Chondrocyte (in vitro differentiated cells): ENCODE data around the gene KANSL3. TPM values are rescaled to one million over a fixed set of nuclear protein-coding genes. Genes with fewer than 3 reads are reported as not detected.

Experiments
- DNase-seq: peaks from one replicate; pipeline ENCODE4 v3.0.0; 2021; ENCODE audit warnings: mixed read lengths, low spot score
- H3K27ac Mint-ChIP-seq: one replicate; pipeline ENCODE4 v1.8.0; 2021; ENCODE audit warnings: mild to moderate bottlenecking, moderate library complexity, mixed read lengths; ENCODE audit not compliant: unreplicated experiment
- H3K27me3 Mint-ChIP-seq: 2 replicates; pipeline ENCODE4 v1.8.0; 2021; ENCODE audit warnings: low read depth, mixed read lengths
- H3K36me3 Mint-ChIP-seq: 2 replicates; pipeline ENCODE4 v1.8.0; 2021; ENCODE audit warnings: low read depth, mixed read lengths
- H3K4me1 Mint-ChIP-seq: 2 replicates; pipeline ENCODE4 v1.8.0; 2021; ENCODE audit warnings: low read depth, mild to moderate bottlenecking, mixed read lengths
- H3K4me3 Mint-ChIP-seq: one replicate; pipeline ENCODE4 v1.8.0; 2021; ENCODE audit warnings: mild to moderate bottlenecking, moderate library complexity, mixed read lengths; ENCODE audit not compliant: unreplicated experiment
- H3K9me3 Mint-ChIP-seq: 2 replicates; pipeline ENCODE4 v1.8.0; 2021; ENCODE audit warnings: low read depth, mixed read lengths
- CTCF ChIP-seq: fragments of 200-600 bp; sonication (generic); IDR thresholded peaks from 2 replicates; pipeline ENCODE4 v1.5.0; 2021; ENCODE audit warnings: antibody characterized with exemption, mild to moderate bottlenecking, moderate library complexity
- total RNA-seq: library from RNA; stranded (reverse); gene quantifications from 3 replicates; pipeline ENCODE4 v1.2.1, GENCODE V29; 2021

The KANSL3 gene
- total RNA-seq, 1 donor from 2014 or later = 32.6 TPM

- Mint-ChIP-seq H3K27me3 (no peaks in the 10 kb centered on the region), H3K4me1 (peaks cover 44% of the 10 kb centered on the region), H3K27ac (peak overlapping the region; percentile 96), H3K36me3 (peaks cover 16% of the 10 kb centered on the region), H3K9me3 (no peaks in the 10 kb centered on the region), H3K4me3 (no peak overlapping the region)
- no peak for TF ChIP-seq CTCF
- DNase-seq = no peak
Observed at GRCh38 chr2:96617012-96617411, 21.1 kb downstream of the KANSL3 start.

DNA sequence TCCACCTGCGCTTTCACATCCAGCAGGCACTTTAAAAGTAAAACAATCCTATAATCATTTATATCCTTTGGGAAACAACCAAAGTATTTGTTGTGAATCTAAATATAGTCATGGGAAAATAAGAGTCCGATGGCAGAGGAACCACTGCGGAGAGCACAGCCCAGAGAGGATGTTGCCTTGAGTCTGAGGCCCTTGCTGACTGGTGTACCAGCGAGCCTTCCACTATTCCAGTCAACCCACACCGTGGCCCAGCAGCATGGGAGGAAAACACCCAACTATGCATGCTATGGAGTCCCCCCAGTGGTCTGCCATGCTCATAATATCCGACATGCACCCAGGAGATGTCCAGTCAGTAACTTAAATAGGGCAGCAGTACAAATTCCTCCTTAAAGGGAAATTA, 21.6 kb downstream of the KANSL3 start:
- Mint-ChIP-seq H3K36me3 (peaks cover 17% of the 10 kb centered on the region), H3K4me3 (no peak overlapping the region), H3K9me3 (no peaks in the 10 kb centered on the region), H3K27me3 (no peaks in the 10 kb centered on the region), H3K4me1 (peaks cover 44% of the 10 kb centered on the region), H3K27ac (peak overlapping the region; percentile 96)
- no peak for DNase-seq
- no peak for TF ChIP-seq CTCF

DNA sequence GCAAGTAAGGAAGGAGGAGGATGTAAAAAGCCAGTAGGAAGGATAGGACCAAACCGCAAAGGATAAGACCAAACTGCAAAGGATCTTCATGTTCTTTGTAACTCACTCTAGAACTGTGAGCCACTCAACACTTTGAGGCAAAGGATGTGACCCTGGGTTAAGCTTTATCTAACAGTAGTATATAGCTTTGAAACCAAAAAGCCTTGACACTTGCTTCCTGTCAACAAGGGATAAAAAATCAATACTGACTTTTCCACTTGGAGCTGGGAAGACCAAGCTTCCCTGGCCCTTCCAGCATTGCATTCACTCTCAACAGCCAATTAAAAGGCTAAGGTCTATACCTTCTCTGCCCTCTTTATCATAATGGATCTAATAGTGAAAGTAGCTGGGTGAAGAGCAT, 22.0 kb downstream of the KANSL3 start:
- peaks cover 44% of the 10 kb centered on the region for H3K4me1 Mint-ChIP-seq
- H3K27ac Mint-ChIP-seq = peak overlapping the region; percentile 96
- no peak overlapping the region for H3K4me3 Mint-ChIP-seq
- TF ChIP-seq CTCF = no peak
- peaks cover 21% of the 10 kb centered on the region for H3K36me3 Mint-ChIP-seq
- DNase-seq = no peak
- no peaks in the 10 kb centered on the region for H3K27me3 Mint-ChIP-seq
- no peaks in the 10 kb centered on the region for H3K9me3 Mint-ChIP-seq

GRCh38 chr2:96608469-96609455, 29.4 kb downstream of the KANSL3 start:
- no peak for TF ChIP-seq CTCF
- H3K36me3 Mint-ChIP-seq = peaks cover 75% of the 10 kb centered on the region
- H3K4me3 Mint-ChIP-seq = no peak overlapping the region
- no peaks in the 10 kb centered on the region for H3K9me3 Mint-ChIP-seq
- H3K4me1 Mint-ChIP-seq = no peaks in the 10 kb centered on the region
- no peaks in the 10 kb centered on the region for H3K27me3 Mint-ChIP-seq
- H3K27ac Mint-ChIP-seq = peak overlapping the region; percentile 71
- DNase-seq = no peak

DNA sequence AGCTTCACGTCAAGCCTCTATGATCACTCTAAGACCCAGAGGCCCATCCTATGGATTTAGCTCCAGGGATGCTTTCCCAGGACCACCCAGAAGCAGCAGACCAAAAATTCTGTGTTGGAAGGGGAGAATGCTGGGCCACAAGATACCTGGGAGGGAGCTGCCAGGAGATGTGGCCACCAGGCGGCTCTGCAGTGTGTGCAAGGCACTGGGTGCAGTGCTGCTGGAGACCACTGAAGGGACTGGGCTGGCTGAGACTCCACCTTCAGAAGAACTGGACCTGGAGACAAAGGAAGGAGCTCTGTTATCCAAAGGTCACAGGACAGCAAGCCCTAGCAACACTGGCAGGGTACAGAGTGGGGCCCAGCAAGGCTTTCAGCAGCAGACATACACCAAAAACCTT, 34.0 kb downstream of the KANSL3 start:
- no peaks in the 10 kb centered on the region for H3K4me1 Mint-ChIP-seq
- no peak overlapping the region for H3K27ac Mint-ChIP-seq
- TF ChIP-seq CTCF = peak; percentile 34
- no peak overlapping the region for H3K4me3 Mint-ChIP-seq
- H3K9me3 Mint-ChIP-seq = no peaks in the 10 kb centered on the region
- DNase-seq = no peak
- peaks cover 63% of the 10 kb centered on the region for H3K36me3 Mint-ChIP-seq
- no peaks in the 10 kb centered on the region for H3K27me3 Mint-ChIP-seq
